HG02870 (cell line): ENCODE measurements around the gene ASPM.
A peak's percentile ranks its signal among the peaks of the same experiment; 100 is the strongest.

Experiments used
- ATAC-seq: cut with Tn5 transposase; IDR thresholded peaks from one replicate; pipeline ENCODE4 v1.9.1; 2021; ENCODE audit warnings: mild to moderate bottlenecking, moderate library complexity; ENCODE audit not compliant: unreplicated experiment

The ASPM gene

GRCh38 chr1:197146101-197147095, at the start of gene ASPM:
Gene ASPM (minus strand): TSS chr1:197146669. CDS start chr1:197146437, 232 bp downstream.
- ATAC-seq = peak; percentile 96

GRCh38 chr1:197195100-197195499, 48.6 kb upstream of the ASPM start:
- no peak for ATAC-seq

GRCh38 chr1:197184190-197184589, 37.7 kb upstream of the ASPM start:
- no peak for ATAC-seq

- ATAC-seq = no peak
These were observed 36.8 kb upstream of the ASPM start for GRCh38 chr1:197183195-197183748.

GRCh38 chr1:197182716-197183115, 36.2 kb upstream of the ASPM start:
- no peak for ATAC-seq

- peak; percentile 54 for ATAC-seq
These were observed 35.5 kb upstream of the ASPM start for GRCh38 chr1:197181982-197182381.

- ATAC-seq = peak; percentile 43
These were observed 33.9 kb upstream of the ASPM start for GRCh38 chr1:197180252-197180878.

- ATAC-seq = peak; percentile 58
These were observed 32.5 kb upstream of the ASPM start for GRCh38 chr1:197178998-197179397.

- no peak for ATAC-seq
These were observed 28.3 kb upstream of the ASPM start for GRCh38 chr1:197174818-197175217.

GRCh38 chr1:197173571-197174507, 27.4 kb upstream of the ASPM start:
- no peak for ATAC-seq

GRCh38 chr1:197171531-197171930, 25.1 kb upstream of the ASPM start:
- no peak for ATAC-seq

- no peak for ATAC-seq
These were observed 24.1 kb upstream of the ASPM start for GRCh38 chr1:197170538-197170937.

- ATAC-seq = no peak
These were observed 13.0 kb upstream of the ASPM start for GRCh38 chr1:197159461-197159860.

GRCh38 chr1:197156692-197157091, 10.2 kb upstream of the ASPM start:
- no peak for ATAC-seq

- ATAC-seq = no peak
These were observed 6.2 kb upstream of the ASPM start for GRCh38 chr1:197152662-197153061.

- ATAC-seq = no peak
These were observed 4.7 kb upstream of the ASPM start for GRCh38 chr1:197151185-197151584.

GRCh38 chr1:197150336-197151005, 4.0 kb upstream of the ASPM start:
- no peak for ATAC-seq

GRCh38 chr1:197149340-197149739, 2.9 kb upstream of the ASPM start:
- no peak for ATAC-seq

GRCh38 chr1:197145446-197146024, 934 bp downstream of the ASPM start:
- peak; percentile 0 for ATAC-seq
